ENCODE data around the gene TRAF1. TPM values are rescaled to one million over a fixed set of nuclear protein-coding genes. Genes with fewer than 3 reads are reported as not detected.

TRAF1 gene
- total RNA-seq, 4 donors from 2014 or later: 1.2 to 14.3 (median 7.1) TPM

GRCh38 chr9:120895951-120896350 lies 30.6 kb downstream of the TRAF1 start:
- no peaks in the 10 kb centered on the region for H3K9me3 ChIP-seq
- 81 to 100% methylated on average over 2 of the region's 2 CpGs for WGBS, 2 donors (ENCODE audit: low coverage in 1 of 2)
- H3K36me3 ChIP-seq: no peaks in the 10 kb centered on the region
- H3K27me3 ChIP-seq: no peaks in the 10 kb centered on the region
- no peak overlapping the region for H3K4me3 ChIP-seq
- TF ChIP-seq EP300 (IDR thresholded peaks at IDR 0.05) (no peak), CTCF (IDR thresholded peaks at IDR 0.05) (no peak), POLR2A (IDR thresholded peaks at IDR 0.05) (no peak), POLR2AphosphoS5 (IDR thresholded peaks at IDR 0.05) (no peak)
- no peak for ATAC-seq
- peaks cover 0 to 62% (median 8%) of the 10 kb centered on the region in 3 donors for H3K4me1 ChIP-seq
- no peak overlapping the region for H3K27ac ChIP-seq

- no peaks in the 10 kb centered on the region for H3K27me3 ChIP-seq
- no peak for TF ChIP-seq EP300 (IDR thresholded peaks at IDR 0.05)
- TF ChIP-seq POLR2AphosphoS5 (IDR thresholded peaks at IDR 0.05): peak; percentile 59
- no peak for TF ChIP-seq POLR2A (IDR thresholded peaks at IDR 0.05)
- TF ChIP-seq CTCF (IDR thresholded peaks at IDR 0.05): peak in 2 of 4 experiments; percentile 5 to 36
- H3K27ac ChIP-seq: peak overlapping the region; percentile 31 to 90 (median 83)
- no peaks in the 10 kb centered on the region for H3K36me3 ChIP-seq
- peak; percentile 79 for ATAC-seq
- peak overlapping the region; percentile 7 to 50 for H3K4me3 ChIP-seq
- H3K9me3 ChIP-seq: no peaks in the 10 kb centered on the region
- H3K4me1 ChIP-seq: peaks cover 0 to 77% (median 8%) of the 10 kb centered on the region in 3 donors
- WGBS, 2 donors (ENCODE audit: low coverage in 1 of 2): 19 to 20% methylated on average over 10 of the region's 63 CpGs
Observed at GRCh38 chr9:120894321-120895148, 32.1 kb downstream of the TRAF1 start.

- Histone ChIP-seq H3K4me1 (peaks cover 0 to 78% (median 8%) of the 10 kb centered on the region in 3 donors), H3K27me3 (no peaks in the 10 kb centered on the region), H3K4me3 (peak overlapping the region in 1 of 2 donors; percentile 50), H3K27ac (peak overlapping the region; percentile 31 to 90 (median 83)), H3K36me3 (no peaks in the 10 kb centered on the region), H3K9me3 (no peaks in the 10 kb centered on the region)
- 80 to 91% methylated on average over 2 to 6 of the region's 13 CpGs for WGBS, 2 donors (ENCODE audit: low coverage in 1 of 2)
- TF ChIP-seq POLR2AphosphoS5 (IDR thresholded peaks at IDR 0.05): peak; percentile 36
- TF ChIP-seq EP300 (IDR thresholded peaks at IDR 0.05): no peak
- no peak for ATAC-seq
Observed at GRCh38 chr9:120893611-120894307, 32.8 kb downstream of the TRAF1 start.

- Histone ChIP-seq H3K27ac (peak overlapping the region in 3 of 4 donors; percentile 78 to 90 (median 88)), H3K36me3 (no peaks in the 10 kb centered on the region), H3K4me1 (peaks cover 0 to 78% (median 8%) of the 10 kb centered on the region in 3 donors), H3K4me3 (no peak overlapping the region), H3K27me3 (no peaks in the 10 kb centered on the region), H3K9me3 (no peaks in the 10 kb centered on the region)
- no peak for ATAC-seq
- no peak for TF ChIP-seq POLR2AphosphoS5 (IDR thresholded peaks at IDR 0.05)
- TF ChIP-seq EP300 (IDR thresholded peaks at IDR 0.05): no peak
- no peak for TF ChIP-seq CTCF (IDR thresholded peaks at IDR 0.05)
- WGBS, 2 donors (ENCODE audit: low coverage in 1 of 2): 82 to 90% methylated on average over 5 to 6 of the region's 6 CpGs
Observed at GRCh38 chr9:120892748-120893610, 33.6 kb downstream of the TRAF1 start.
